ENCODE measurements around the gene ALS2CL.

- TF ChIP-seq CTCF (IDR thresholded peaks at IDR 0.05 in 2 of 3, conservative IDR thresholded peaks at IDR 0.05 in 1 of 3; ENCODE audit: control insufficient read depth in 2 of 3, extremely low read depth in 1 of 3, insufficient read depth in 1 of 3, low read depth in 3 of 3, low read length in 3 of 3) (no peak), MAX (IDR thresholded peaks at IDR 0.05; ENCODE audit: low read depth, low read length) (no peak)
These were observed 46.8 kb downstream of the ALS2CL start for GRCh38 chr3:46646700-46647099.
